Sigmoid colon (tissue), 7 donors: ENCODE measurements around the gene SLC6A9. TPM values are rescaled to one million over a fixed set of nuclear protein-coding genes. Genes with fewer than 3 reads are reported as not detected.
A peak's percentile ranks its signal among the peaks of the same experiment; 100 is the strongest.

Source experiments
- DNase-seq: peaks from one replicate; pipeline ENCODE4 v3.0.0-alpha.2; 2019
- H3K27ac ChIP-seq, 4 donors: fragments of 200-600 bp; sonication (generic); one replicate each; pipeline ENCODE4 v1.5.1; 2016 to 2019; ENCODE audit warnings: mild to moderate bottlenecking in 1 of 4
- H3K27me3 ChIP-seq, 3 donors: fragments of 200-600 bp; sonication (generic); one replicate each; pipeline ENCODE4 v1.5.1; 2019; ENCODE audit warnings: mild to moderate bottlenecking in 1 of 3
- H3K36me3 ChIP-seq, 4 donors: fragments of 200-600 bp; sonication (generic); one replicate each; pipeline ENCODE4 v1.5.1; 2016 to 2019
- H3K4me1 ChIP-seq, 4 donors: fragments of 200-600 bp; sonication (generic); one replicate each; pipeline ENCODE4 v1.5.1; 2017 to 2019
- H3K4me3 ChIP-seq, 4 donors: fragments of 200-600 bp; sonication (generic); one replicate each; pipeline ENCODE4 v1.5.1; 2017 to 2019; ENCODE audit warnings: mild to moderate bottlenecking in 2 of 4, moderate library complexity in 1 of 4
- H3K9me3 ChIP-seq, 4 donors: fragments of 200-600 bp in 3 of 4; sonication (generic) in 3 of 4; one replicate each; pipeline versions ENCODE4 v1.5.1 to v1.6.1; 2013 to 2019
- CTCF ChIP-seq, 4 experiments: fragments of 450-650 bp in 3 of 4; fragments of 200-600 bp in 1 of 4; IDR thresholded peaks; one replicate each; pipeline ENCODE4 v1.5.1; 2016 to 2019; ENCODE audit warnings: antibody characterized with exemption in 4 of 4, mild to moderate bottlenecking in 3 of 4, moderate library complexity in 2 of 4
- EP300 ChIP-seq, 4 donors: sonication (generic); formaldehyde crosslinking; IDR thresholded peaks; one replicate each; pipeline ENCODE4 v1.6.1; 2017; ENCODE audit warnings: antibody characterized with exemption in 4 of 4
- POLR2A ChIP-seq, 2 donors: fragments of 450-650 bp; IDR thresholded peaks; one replicate each; pipeline ENCODE4 v1.6.1; 2016; ENCODE audit warnings: antibody characterized with exemption in 2 of 2, mild to moderate bottlenecking in 2 of 2, moderate library complexity in 2 of 2
- POLR2AphosphoS5 ChIP-seq, 4 donors: sonication (generic); formaldehyde crosslinking; IDR thresholded peaks; one replicate each; pipeline ENCODE4 v1.6.1; 2017; ENCODE audit warnings: antibody characterized with exemption in 4 of 4
- WGBS, 2 donors: extraction: QIAGEN DNeasy Blood & Tissue Kit; methylation state at CpG; one replicate each; pipeline ENCODE4 v1.1.7; 2013; 5-methylcytosine and 5-hydroxymethylcytosine counted together
- intact Hi-C: fragments of 100-400 bp; cut with DNase I; formaldehyde crosslinking; loops from one replicate; pipeline ENCODE4 v1.15.1; 2023
- polyA plus RNA-seq, 3 donors: library from polyadenylated mRNA; stranded (reverse); fragments of 200-250 nt; gene quantifications; one replicate each; pipeline ENCODE4 v1.2.3, GENCODE V29; 2013
- total RNA-seq, 4 donors: library from RNA; depleted of rRNA; stranded (reverse); fragments of >200 nt; gene quantifications; one replicate each; pipeline ENCODE4 v1.1.0, GENCODE V29; 2016
- donor health status: healthy with polysubstance abuse.
- donor health status: Bipolar disorder and iron deficiency.
- donor health status: healthy.

The SLC6A9 gene
- total and polyA plus RNA-seq, 7 donors = 2.4 to 24.5 (median 5.9) TPM

GRCh38 chr1:44076066-44076465 is 44.8 kb upstream of the SLC6A9 start:
- TF ChIP-seq POLR2A (IDR thresholded peaks at IDR 0.05) = no peak
- TF ChIP-seq EP300 (IDR thresholded peaks at IDR 0.05) = no peak
- TF ChIP-seq POLR2AphosphoS5 (IDR thresholded peaks at IDR 0.05) = no peak
- TF ChIP-seq CTCF (IDR thresholded peaks at IDR 0.05) = no peak
- DNase-seq = no peak
- 73 to 92% methylated on average over 1 of the region's 1 CpG for WGBS, 2 donors
- H3K36me3 ChIP-seq = no peaks in the 10 kb centered on the region
- H3K9me3 ChIP-seq = no peaks in the 10 kb centered on the region
- H3K27ac ChIP-seq = no peak overlapping the region
- peaks cover 0 to 11% (median 9%) of the 10 kb centered on the region in 4 donors for H3K4me1 ChIP-seq
- no peak overlapping the region for H3K4me3 ChIP-seq
- intact Hi-C loops = no loop called here
- no peaks in the 10 kb centered on the region for H3K27me3 ChIP-seq

GRCh38 chr1:44074415-44074814 is 43.2 kb upstream of the SLC6A9 start:
- 57 to 74% methylated on average over 3 of the region's 3 CpGs for WGBS, 2 donors
- no peaks in the 10 kb centered on the region for H3K36me3 ChIP-seq
- no peaks in the 10 kb centered on the region for H3K27me3 ChIP-seq
- intact Hi-C loops = no loop called here
- no peaks in the 10 kb centered on the region for H3K9me3 ChIP-seq
- DNase-seq = no peak
- peak overlapping the region in 3 of 4 donors; percentile 19 to 40 (median 24) for H3K27ac ChIP-seq
- peaks cover 0 to 11% (median 9%) of the 10 kb centered on the region in 4 donors for H3K4me1 ChIP-seq
- no peak overlapping the region for H3K4me3 ChIP-seq
- TF ChIP-seq EP300 (IDR thresholded peaks at IDR 0.05) (no peak), POLR2AphosphoS5 (IDR thresholded peaks at IDR 0.05) (peak in 3 of 4 donors; percentile 43 to 53 (median 44))

- no peaks in the 10 kb centered on the region for H3K9me3 ChIP-seq
- H3K4me1 ChIP-seq = peaks cover 0 to 11% (median 9%) of the 10 kb centered on the region in 4 donors
- H3K27me3 ChIP-seq = no peaks in the 10 kb centered on the region
- intact Hi-C loops = no loop called here
- peak overlapping the region in 1 of 4 donors; percentile 10 for H3K27ac ChIP-seq
- TF ChIP-seq POLR2AphosphoS5 (IDR thresholded peaks at IDR 0.05) (no peak), EP300 (IDR thresholded peaks at IDR 0.05) (no peak), CTCF (IDR thresholded peaks at IDR 0.05) (no peak), POLR2A (IDR thresholded peaks at IDR 0.05) (no peak)
- 53 to 71% methylated on average over 2 of the region's 2 CpGs for WGBS, 2 donors
- no peak overlapping the region for H3K4me3 ChIP-seq
- no peak for DNase-seq
- H3K36me3 ChIP-seq = no peaks in the 10 kb centered on the region
Observed at GRCh38 chr1:44073528-44073927, 42.3 kb upstream of the SLC6A9 start.

GRCh38 chr1:44072821-44073220 is 41.6 kb upstream of the SLC6A9 start:
- Histone ChIP-seq H3K4me3 (no peak overlapping the region), H3K4me1 (peaks cover 0 to 11% (median 9%) of the 10 kb centered on the region in 4 donors), H3K36me3 (no peaks in the 10 kb centered on the region), H3K27ac (no peak overlapping the region), H3K9me3 (no peaks in the 10 kb centered on the region), H3K27me3 (no peaks in the 10 kb centered on the region)
- intact Hi-C loops = no loop called here
- DNase-seq = no peak
- 92 to 94% methylated on average over 2 of the region's 2 CpGs for WGBS, 2 donors
- TF ChIP-seq CTCF (IDR thresholded peaks at IDR 0.05) (no peak), EP300 (IDR thresholded peaks at IDR 0.05) (no peak), POLR2AphosphoS5 (IDR thresholded peaks at IDR 0.05) (no peak), POLR2A (IDR thresholded peaks at IDR 0.05) (no peak)

GRCh38 chr1:44072204-44072603 is 40.9 kb upstream of the SLC6A9 start:
- intact Hi-C loops = no loop called here
- DNase-seq = no peak
- no peak for TF ChIP-seq POLR2A (IDR thresholded peaks at IDR 0.05)
- TF ChIP-seq EP300 (IDR thresholded peaks at IDR 0.05) = no peak
- no peak for TF ChIP-seq CTCF (IDR thresholded peaks at IDR 0.05)
- no peak for TF ChIP-seq POLR2AphosphoS5 (IDR thresholded peaks at IDR 0.05)

More at GRCh38 chr1:44072204-44072603, 40.9 kb upstream of the SLC6A9 start:
- Histone ChIP-seq H3K4me1 (peaks cover 0 to 11% (median 9%) of the 10 kb centered on the region in 4 donors), H3K9me3 (no peaks in the 10 kb centered on the region), H3K27me3 (no peaks in the 10 kb centered on the region), H3K27ac (no peak overlapping the region), H3K4me3 (no peak overlapping the region), H3K36me3 (no peaks in the 10 kb centered on the region)
